Muscle layer of duodenum (tissue), 2 donors: ENCODE measurements around the gene NECAB3.
"Not testable (repeated sequence)": the region's sequence is repeated elsewhere in the genome, so short reads cannot be mapped to it uniquely, and the experiment has no call there.

ENCODE experiments used
- H3K27ac ChIP-seq: one replicate; pipeline ENCODE4 v1.7.0; 2013; ENCODE audit warnings: mild to moderate bottlenecking, low read length
- H3K27me3 ChIP-seq: one replicate; pipeline ENCODE4 v1.7.0; 2013; ENCODE audit warnings: low read depth, mild to moderate bottlenecking, control low read depth, low read length
- H3K36me3 ChIP-seq, 2 donors: one replicate each; pipeline ENCODE4 v1.7.0; 2013; ENCODE audit warnings: low read length in 2 of 2, control low read depth in 1 of 2, mild to moderate bottlenecking in 1 of 2; ENCODE audit not compliant: insufficient read depth in 2 of 2, control insufficient read depth in 1 of 2
- H3K4me1 ChIP-seq, 2 donors: one replicate each; pipeline ENCODE4 v1.7.0; 2013; ENCODE audit warnings: low read length in 2 of 2, mild to moderate bottlenecking in 2 of 2, control low read depth in 1 of 2, moderate library complexity in 1 of 2; ENCODE audit not compliant: insufficient read depth in 2 of 2, control insufficient read depth in 1 of 2
- H3K4me3 ChIP-seq, 2 donors: one replicate each; pipeline ENCODE4 v1.7.0; 2013; ENCODE audit warnings: low read length in 2 of 2, low read depth in 1 of 2, mild to moderate bottlenecking in 1 of 2
- H3K9me3 ChIP-seq, 2 donors: one replicate each; pipeline ENCODE4 v1.7.0; 2013; ENCODE audit warnings: low read length in 2 of 2, control low read depth in 1 of 2, mild to moderate bottlenecking in 1 of 2; ENCODE audit not compliant: control insufficient read depth in 1 of 2
- donor health status: healthy.

Gene NECAB3

DNA sequence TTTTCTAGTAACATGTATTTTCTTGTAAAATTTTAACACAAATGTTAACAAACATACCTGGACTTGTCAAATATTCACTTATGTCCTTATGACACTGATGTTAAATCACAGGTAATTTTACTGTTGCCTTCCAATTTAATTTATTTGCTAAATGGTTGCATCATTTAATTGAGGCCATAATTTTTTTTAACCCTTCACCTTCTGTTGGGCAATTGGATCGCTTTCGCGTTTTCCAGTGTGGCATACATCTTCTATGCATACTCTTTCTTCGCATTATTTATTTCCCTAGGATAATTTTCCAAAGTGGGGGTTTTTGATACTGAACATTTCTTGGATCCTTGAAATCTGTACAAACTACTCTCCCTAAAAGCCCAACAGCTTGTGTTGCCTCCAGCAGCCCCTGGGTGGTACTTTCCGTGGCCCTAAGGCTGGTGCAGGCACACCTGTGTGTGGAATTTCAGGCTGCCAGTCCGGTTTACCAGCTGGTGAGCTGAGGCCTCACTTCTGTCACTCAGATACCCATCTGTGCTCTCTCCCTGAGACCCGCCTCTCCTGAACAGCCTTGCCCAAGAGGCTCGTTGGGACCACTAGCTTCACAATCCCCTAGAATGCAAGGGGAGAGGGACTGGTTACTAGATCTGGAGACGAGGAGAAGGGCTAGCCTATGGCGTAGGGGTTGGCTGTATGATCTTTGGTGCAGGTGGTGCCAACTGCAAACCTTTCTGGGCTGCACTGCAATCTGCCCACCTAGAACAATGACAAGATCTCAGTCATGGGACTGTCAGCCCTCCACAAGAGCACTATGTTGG, 23.3 kb downstream of the NECAB3 start:
- Histone ChIP-seq H3K27me3 (no peaks in the 10 kb centered on the region), H3K27ac (no peak overlapping the region), H3K4me1 (peaks cover 11 to 25% of the 10 kb centered on the region in 2 donors), H3K9me3 (no peaks in the 10 kb centered on the region), H3K36me3 (peaks cover 0 to under 1% of the 10 kb centered on the region in 2 donors), H3K4me3 (no peak overlapping the region)

DNA sequence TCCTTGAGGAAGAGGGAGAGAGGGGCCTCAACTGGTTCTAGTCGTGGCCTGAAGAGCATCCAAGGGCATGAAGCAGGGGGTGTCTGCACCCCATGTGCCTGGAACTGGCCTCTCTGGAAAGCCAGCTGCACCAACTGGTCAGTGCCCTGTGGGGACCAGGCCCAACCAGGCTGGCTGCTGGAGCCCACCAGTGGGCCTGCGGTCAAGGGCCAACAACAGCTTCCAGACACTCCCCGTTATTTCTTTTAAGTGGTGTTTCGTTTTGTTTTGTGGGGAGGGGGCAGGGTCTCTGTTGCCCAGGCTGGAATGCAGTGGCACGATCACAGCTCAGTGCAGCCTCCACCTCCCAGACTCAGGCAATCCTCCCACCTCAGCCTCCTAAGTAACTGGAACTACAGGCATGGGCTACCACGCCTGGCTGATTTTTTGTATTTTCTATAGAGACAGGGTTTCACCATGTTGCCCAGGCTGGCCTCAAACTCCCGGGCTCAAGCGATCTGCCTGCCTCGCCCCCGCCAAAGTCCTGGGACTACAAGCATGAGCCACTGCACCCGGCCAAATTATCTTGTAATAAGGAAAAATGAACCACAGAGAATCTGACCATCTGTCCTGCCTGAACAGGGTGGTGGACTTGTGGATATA, 24.0 kb downstream of the NECAB3 start:
- peaks cover 7 to 8% of the 10 kb centered on the region in 2 donors for H3K36me3 ChIP-seq
- peaks cover 11 to 25% of the 10 kb centered on the region in 2 donors for H3K4me1 ChIP-seq
- H3K27me3 ChIP-seq: no peaks in the 10 kb centered on the region
- H3K9me3 ChIP-seq: no peaks in the 10 kb centered on the region
- H3K4me3 ChIP-seq: no peak overlapping the region
- no peak overlapping the region for H3K27ac ChIP-seq

DNA sequence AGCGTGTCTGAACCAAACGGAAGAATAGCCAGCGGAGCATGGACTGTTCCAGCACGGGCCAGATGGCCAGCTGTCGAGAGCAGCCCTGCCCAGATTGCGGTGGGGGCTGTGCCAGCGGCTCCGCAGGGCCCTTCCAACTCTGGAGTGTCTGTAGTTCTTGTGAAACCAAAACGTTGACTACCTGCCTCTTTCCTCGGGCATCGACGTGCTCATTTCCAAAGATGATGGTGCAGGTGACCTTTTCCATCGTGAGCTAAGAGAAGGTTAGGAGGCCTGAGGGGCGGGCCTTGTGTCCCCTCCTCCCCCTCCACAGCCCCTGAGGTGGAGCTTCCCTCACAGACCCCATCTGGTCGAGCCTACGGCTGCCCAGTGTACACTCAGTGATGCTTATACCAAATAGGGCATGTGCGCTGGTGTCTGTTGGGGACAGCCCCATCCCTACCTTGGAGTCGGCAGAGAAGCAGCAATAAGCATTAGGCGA, 25.0 kb downstream of the NECAB3 start:
- Histone ChIP-seq H3K27me3 (no peaks in the 10 kb centered on the region), H3K9me3 (no peaks in the 10 kb centered on the region), H3K4me1 (peaks cover 11 to 25% of the 10 kb centered on the region in 2 donors), H3K4me3 (peak overlapping the region in 1 of 2 donors; percentile 1), H3K36me3 (peaks cover 16 to 17% of the 10 kb centered on the region in 2 donors), H3K27ac (no peak overlapping the region)

DNA sequence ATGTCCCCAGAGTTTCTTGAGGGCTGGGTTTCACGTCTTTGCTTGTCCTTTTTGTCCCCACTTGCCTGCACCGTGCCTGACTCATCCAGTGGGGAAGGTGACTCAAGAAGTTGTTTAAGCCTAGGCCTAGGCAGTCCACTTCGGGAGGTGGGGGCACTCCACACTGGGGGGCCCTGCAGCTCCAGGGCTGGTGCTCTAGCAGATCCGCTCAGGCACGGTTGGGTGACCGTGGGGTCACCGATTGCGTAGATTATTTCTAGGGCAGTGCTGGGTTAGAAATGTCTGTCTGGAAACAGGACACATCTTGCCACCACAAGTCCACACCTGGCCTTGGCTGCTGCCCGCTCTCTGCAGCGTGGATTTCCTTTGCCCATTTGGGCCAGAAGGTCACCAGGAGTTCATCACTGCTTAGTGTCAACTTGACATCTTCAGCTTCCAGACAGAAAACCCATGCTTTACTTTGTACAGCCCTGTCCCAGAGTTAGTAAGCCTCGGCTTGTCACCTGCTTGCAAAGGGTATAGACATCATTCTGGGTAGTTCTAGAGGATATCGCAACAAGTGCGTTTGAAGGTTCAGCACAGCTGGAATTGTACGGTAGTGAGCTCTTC, 25.7 kb downstream of the NECAB3 start:
- Histone ChIP-seq H3K4me3 (no peak overlapping the region), H3K27me3 (no peaks in the 10 kb centered on the region), H3K9me3 (no peaks in the 10 kb centered on the region), H3K4me1 (peaks cover 5 to 22% of the 10 kb centered on the region in 2 donors), H3K27ac (no peak overlapping the region), H3K36me3 (peaks cover 21 to 22% of the 10 kb centered on the region in 2 donors)

DNA sequence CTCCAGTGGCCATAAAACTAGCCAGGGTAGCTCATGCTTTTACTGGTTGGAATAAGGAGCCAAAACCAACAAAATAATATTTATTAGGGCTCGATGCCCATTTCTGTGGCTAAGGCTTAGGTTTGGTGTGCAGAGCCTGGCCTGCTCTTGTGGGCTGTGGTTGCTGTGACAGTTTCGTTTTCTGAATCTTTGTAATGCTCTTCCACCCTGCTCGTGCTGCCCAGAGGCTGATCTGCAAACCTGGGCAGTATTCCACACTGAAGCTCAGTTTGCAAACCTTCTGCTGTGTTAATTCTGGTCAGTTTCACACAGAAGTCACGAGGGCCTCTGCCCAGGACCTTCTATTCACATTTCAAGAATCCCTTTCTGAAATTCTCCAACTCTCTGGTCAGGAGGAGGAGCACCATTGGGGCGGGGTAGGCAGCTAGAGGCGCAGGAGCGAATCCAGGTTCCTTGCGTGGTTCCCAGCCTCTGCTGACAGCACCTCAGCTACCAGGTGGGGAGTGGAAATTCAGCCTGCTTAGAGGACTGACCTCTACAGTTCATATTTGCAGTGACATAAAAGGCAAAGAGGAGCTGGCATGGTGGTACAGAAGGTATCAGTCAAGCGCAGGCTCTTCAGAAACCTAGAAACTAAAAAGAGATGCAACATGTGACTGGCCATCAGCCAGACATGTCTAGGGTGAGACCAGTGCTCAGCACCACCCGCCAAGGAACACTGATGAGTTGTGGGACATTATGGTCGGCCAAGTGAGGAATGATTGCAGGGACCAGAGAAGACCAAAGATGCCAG, 26.4 kb downstream of the NECAB3 start:
- peaks cover 21 to 28% of the 10 kb centered on the region in 2 donors for H3K36me3 ChIP-seq
- H3K27ac ChIP-seq: no peak overlapping the region
- no peaks in the 10 kb centered on the region for H3K27me3 ChIP-seq
- H3K4me1 ChIP-seq: peaks cover 3 to 15% of the 10 kb centered on the region in 2 donors
- no peak overlapping the region for H3K4me3 ChIP-seq
- H3K9me3 ChIP-seq: no peaks in the 10 kb centered on the region

DNA sequence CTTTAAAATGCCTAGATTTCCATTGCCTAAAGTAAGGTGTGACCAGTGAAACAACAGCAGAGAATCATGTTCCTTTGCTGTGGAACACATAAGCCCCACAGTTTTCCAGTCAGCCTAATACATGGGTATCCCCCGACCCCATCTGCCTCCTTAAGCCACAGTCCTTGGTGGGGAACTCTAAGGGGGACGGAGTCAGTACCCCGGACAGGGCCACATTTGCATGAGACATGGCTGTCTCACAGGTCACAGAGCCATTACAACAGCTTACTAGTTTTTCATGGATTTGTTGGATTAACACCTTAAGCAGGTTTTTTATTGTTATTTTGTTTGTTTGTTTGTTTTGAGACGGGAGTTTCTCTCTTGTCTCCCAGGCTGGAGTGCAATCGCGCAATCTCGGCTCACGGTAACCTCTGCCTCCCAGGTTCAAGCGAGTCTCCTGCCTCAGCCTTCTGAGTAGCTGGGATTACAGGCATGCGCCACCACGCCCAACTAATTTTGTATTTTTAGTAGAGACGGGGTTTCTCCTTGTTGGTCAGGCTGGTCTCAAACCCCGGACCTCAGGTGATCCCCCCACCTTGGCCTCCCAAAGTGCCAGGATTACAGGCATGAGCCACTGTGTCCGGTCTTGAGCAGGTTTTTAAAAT, 27.1 kb downstream of the NECAB3 start:
- not testable (repeated sequence) for H3K27me3 ChIP-seq, H3K4me3 ChIP-seq, H3K27ac ChIP-seq, H3K9me3 ChIP-seq
- Histone ChIP-seq H3K36me3 (peaks cover 21 to 34% of the 10 kb centered on the region in 2 donors), H3K4me1 (peaks cover 3 to 15% of the 10 kb centered on the region in 2 donors)

DNA sequence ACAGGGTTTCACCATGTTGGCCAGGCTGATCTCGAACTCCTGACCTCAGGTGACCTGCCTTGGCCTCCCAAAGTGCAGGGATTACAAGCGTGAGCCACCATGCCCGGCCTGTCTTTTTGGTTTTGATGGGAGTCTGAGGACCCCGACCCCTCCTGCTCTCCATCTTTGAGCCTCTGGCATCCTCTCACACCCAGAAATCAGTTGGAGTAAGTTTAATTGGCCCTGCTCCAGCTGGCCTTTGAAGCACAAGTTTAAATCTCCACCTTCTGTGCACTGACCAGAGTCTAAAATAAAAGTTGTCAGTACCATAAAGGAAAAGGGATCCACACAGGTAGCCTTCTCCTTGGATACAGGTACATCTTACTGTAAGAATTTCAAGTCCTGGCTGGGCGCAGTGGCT, 28.0 kb downstream of the NECAB3 start:
- no peaks in the 10 kb centered on the region for H3K27me3 ChIP-seq
- peaks cover 21 to 42% of the 10 kb centered on the region in 2 donors for H3K36me3 ChIP-seq
- H3K27ac ChIP-seq: no peak overlapping the region
- H3K4me1 ChIP-seq: peaks cover 3 to 15% of the 10 kb centered on the region in 2 donors
- no peak overlapping the region for H3K4me3 ChIP-seq
- no peaks in the 10 kb centered on the region for H3K9me3 ChIP-seq

DNA sequence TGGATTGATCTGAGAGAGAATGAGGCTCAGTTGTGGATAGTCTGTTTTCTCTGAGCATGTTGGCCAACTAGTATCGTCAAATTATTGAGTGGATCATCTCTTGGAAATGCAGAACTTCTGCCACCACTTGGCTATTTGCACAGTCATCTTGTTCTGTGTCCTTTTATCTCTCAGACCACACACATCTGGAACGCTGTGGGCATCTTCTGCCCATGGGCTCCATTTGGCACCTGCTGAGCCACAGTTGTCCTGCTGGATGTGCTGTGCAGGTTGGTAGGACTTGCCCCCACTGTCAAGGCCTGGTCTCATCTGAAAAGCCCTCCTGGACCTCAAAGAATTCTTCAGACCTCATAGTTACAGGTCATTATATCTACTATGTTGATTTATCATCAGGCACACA, 28.8 kb downstream of the NECAB3 start:
- Histone ChIP-seq H3K4me1 (peaks cover 3 to 15% of the 10 kb centered on the region in 2 donors), H3K36me3 (peaks cover 21 to 49% of the 10 kb centered on the region in 2 donors), H3K27ac (no peak overlapping the region), H3K4me3 (no peak overlapping the region), H3K27me3 (no peaks in the 10 kb centered on the region), H3K9me3 (no peaks in the 10 kb centered on the region)

DNA sequence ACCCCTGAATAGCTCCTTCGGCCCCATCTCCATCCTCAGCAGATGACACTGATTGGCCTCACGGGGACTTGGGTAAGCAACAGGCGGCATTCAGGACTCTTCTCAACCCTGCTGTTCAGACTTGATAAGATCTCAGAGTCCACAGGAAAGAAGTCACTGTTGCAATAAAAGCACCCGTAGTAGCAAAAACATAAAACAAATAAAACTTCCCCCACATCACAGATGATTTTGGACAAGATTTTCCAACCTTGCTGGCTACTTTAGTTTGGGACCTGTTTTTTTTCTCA, 29.2 kb downstream of the NECAB3 start:
- peaks cover 22 to 53% of the 10 kb centered on the region in 2 donors for H3K36me3 ChIP-seq
- H3K4me3 ChIP-seq: no peak overlapping the region
- H3K4me1 ChIP-seq: peaks cover 3 to 15% of the 10 kb centered on the region in 2 donors
- no peaks in the 10 kb centered on the region for H3K9me3 ChIP-seq
- H3K27me3 ChIP-seq: no peaks in the 10 kb centered on the region
- H3K27ac ChIP-seq: no peak overlapping the region

DNA sequence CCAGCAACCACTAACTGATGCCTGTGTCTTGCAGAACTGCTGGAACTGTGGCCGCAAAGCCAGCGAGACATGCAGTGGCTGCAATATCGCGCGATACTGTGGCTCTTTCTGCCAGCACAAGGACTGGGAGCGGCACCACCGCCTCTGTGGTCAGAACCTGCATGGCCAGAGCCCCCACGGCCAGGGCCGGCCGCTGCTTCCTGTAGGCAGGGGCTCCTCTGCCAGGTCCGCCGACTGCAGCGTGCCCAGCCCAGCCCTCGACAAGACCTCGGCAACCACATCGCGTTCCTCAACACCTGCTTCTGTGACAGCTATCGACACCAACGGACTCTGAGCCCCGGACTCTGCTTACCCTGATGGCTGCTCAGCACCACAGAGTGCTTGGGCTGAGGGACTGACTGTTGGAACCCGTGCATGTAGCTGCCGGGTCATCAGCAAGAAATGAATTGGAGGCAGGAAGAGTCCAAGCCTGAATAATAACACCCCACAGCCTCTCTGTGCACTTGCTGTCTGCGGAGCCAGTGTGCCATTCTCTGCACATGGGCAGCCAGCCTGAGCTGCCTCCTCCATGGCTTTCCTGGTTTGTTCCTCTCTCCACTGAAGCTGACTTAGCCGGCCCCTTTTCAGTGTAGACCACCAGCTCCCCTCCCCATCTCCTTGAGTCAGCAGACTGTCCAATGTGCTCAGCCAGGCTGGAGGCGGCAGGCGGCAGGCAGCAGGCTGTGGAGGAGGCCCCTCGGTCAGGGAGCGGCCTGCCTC, 29.7 kb downstream of the NECAB3 start:
- H3K4me3 ChIP-seq: no peak overlapping the region
- H3K27me3 ChIP-seq: no peaks in the 10 kb centered on the region
- H3K4me1 ChIP-seq: peaks cover 3 to 15% of the 10 kb centered on the region in 2 donors
- no peaks in the 10 kb centered on the region for H3K9me3 ChIP-seq
- no peak overlapping the region for H3K27ac ChIP-seq
- H3K36me3 ChIP-seq: peaks cover 27 to 57% of the 10 kb centered on the region in 2 donors
